Pulmonary artery endothelial cell (primary cell): ENCODE results near the gene M1AP. TPM values are rescaled to one million over a fixed set of nuclear protein-coding genes. Genes with fewer than 3 reads are reported as not detected.
A peak's percentile ranks its signal among the peaks of the same experiment; 100 is the strongest.

ENCODE experiments used
- DNase-seq: peaks from one replicate; pipeline ENCODE4 v3.0.0-alpha.2; 2011; ENCODE audit warnings: low read depth, low spot score
- total RNA-seq: library from RNA; depleted of rRNA; stranded (reverse); fragments of >200 nt; gene quantifications from 2 replicates; pipeline ENCODE4 v1.2.3, GENCODE V29; 2014

M1AP gene
- not detected in 2 replicates for total RNA-seq

DNA sequence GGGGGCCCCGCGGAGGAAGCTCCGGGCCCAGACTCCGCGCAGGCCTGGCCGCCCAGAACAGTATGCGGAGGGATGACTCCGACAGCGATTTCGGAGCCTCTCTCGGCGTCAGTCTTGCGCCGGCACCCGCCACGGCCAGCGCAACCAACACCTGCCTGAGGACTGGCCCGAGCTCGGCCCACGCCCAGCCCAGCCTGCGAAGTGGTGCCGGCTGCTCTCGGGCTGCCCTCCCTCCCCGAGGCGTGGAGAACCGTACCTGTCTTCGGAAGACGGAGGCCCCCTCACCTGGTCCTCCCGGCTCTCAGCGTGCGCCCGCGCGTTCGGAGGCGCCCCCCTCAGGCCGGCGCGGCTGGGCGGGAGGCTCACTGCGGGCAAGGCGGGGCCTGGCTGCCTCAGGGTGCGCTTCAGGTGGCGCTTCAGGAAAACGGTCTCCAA is at the start of gene M1AP:
M1AP (minus strand) TSS at position 322 of the 435 bp plus-strand sequence. CDS start 8,055 bp downstream, outside the sequence.
- DNase-seq, result no peak

DNA sequence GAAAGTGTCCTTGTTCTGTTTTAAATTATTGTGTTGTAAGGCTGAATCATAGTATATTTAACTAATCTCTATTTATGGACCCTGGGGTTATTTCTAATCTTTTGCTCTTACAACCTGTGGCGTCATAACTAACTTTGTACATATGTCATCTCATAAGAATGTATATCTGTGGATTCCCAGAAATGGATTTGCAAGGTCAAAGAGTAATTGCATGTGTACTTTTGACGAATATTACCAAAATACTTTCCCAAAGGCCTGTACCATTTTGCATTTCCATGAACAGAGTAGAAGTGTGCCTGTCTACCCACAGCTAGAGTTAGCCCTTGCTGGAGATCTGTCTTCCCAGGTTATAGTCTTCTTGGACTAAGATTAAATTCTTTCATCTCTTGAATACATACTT is 48.7 kb upstream of the M1AP start:
- no peak for DNase-seq

DNA sequence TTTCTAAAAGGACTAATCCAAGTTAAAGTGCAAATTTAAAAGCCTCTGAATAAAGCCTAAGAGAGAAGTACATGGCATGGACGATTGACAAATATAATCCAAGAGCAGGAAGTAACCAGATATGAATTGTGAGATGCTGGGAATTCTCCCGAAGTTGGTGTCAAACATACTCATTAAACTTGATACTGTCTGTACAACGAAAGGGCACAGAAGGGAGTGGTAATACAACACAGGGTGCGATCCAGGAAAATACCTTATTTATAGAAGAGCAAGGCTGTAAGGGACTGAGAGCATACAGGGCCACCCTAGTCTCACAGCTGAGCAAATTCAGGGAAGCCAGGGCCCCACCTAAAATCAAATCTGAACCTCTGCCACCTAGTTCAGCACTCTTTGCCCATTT is 47.5 kb upstream of the M1AP start:
- no peak for DNase-seq

DNA sequence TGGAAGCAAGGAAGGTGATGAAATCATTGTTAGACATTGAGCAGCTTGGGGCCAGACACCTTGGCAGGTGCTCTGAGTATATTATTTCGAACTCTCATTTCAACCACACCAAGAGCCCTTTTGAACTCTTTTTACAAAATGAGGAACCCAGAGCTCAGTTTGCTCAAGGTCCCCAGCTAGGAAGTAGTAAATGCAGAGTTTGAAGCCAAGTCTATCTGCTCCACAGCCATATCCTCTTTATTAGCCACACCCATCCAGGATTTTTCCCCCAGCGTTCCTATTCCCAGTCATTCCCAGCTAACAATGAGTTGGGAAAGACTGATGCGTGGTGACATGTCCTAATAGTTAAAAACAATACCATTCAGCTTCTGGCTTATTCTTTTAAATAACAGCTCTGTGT is 46.2 kb upstream of the M1AP start:
- no peak for DNase-seq

- DNase-seq, result no peak
Observed at GRCh38 chr2:74693668-74694067, 45.5 kb upstream of the M1AP start.

- DNase-seq, result no peak
Observed at GRCh38 chr2:74693213-74693612, 45.1 kb upstream of the M1AP start.

- no peak for DNase-seq
Observed at GRCh38 chr2:74691929-74692328, 43.8 kb upstream of the M1AP start.

DNA sequence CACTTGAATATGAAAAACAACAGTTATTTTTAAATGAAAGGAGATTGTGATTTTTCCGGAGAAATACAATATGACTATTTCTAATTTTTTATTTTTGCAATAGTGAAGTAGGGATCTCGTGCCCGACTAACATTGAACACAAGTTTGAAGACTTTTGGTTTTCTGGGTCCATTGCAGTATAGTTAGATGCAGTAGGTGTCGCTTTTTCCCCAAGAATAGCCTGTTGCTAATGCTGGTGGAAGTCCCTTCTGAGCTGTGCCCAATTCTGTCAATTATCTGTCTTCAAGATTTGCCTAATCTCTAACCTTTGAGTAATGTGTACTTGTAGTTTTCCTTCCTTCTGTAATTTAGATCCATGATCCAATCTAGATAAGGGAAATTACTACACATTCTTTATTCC is 42.4 kb upstream of the M1AP start:
- peak; percentile 19 for DNase-seq

DNA sequence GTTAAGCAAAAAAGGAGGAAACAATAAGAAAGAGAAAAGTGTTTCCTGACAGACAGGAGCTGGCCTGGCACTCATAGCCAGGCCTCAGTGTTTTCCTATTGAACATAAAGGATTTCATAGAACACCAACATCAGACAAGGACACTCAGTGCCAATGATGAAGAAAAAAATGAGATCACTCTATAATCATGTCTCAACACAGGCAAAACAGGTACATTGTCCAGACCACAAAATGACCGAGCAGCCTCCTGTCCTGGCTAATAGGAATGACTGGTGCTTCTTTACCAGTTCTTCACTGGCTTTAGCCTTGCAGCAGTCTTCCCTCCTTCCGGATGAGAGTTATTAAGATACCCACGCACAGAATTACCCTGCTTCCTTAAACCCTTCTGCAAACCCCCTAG is 41.5 kb upstream of the M1AP start:
- no peak for DNase-seq

DNA sequence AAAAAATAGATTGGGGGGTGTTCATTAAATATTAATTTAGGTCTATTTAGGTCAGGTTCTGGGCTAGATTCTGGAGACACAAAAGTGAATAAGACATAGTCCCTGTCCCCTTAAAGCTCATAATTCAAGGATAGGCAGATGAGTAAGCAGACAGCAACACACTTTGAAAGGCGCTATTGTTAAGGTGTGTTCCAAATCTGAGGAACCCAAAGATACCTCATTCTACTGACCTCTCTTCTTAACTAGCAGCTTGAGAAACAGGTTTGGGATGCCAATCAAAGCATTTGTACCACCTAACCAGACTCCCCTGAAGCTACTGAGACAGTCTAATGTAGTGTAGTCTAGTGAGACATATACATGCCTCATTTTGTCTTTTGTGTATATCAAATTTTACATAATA is 40.8 kb upstream of the M1AP start:
- no peak for DNase-seq

GRCh38 chr2:74685408-74685807 is 37.3 kb upstream of the M1AP start:
- DNase-seq, result no peak

GRCh38 chr2:74682501-74682900 is 34.4 kb upstream of the M1AP start:
- no peak for DNase-seq

DNA sequence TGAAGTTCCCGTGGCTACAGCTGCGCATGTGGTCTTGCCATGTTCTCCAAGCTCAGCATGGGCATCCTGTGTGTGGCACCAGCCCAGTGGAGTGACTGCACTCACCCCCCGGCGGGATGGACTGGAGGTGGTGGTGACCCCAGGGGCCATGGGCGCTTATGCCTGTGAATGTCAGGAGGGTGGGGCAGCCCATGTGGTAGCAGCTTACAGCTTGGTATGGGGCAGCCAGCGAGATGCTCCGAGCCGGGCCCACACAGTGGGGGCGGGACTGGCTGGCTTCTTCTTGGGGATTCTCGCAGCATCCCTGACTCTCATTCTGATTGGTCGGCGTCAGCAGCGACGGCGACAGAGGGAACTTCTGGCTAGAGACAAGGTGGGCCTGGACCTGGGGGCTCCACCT is 31.5 kb upstream of the M1AP start:
- no peak for DNase-seq

GRCh38 chr2:74676331-74676730 is 28.2 kb upstream of the M1AP start:
- no peak for DNase-seq

DNA sequence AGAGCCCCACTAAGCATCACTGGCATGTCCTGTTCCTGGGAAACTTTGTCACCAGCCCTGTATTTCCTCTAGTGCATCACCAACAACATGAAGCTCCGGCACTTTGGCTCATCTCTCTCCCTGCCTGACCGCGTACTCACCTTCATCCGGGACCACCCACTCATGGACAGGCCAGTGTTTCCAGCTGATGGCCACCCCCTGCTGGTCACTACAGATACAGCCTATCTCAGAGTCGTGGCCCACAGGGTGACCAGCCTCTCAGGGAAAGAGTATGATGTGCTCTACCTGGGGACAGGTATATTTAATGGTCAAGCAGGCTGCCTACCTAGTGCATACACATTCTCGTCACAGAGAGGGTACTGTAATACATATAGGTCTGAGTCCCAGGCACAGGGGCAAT is 27.0 kb upstream of the M1AP start:
- no peak for DNase-seq

GRCh38 chr2:74673826-74674528 is 25.8 kb upstream of the M1AP start:
- no peak for DNase-seq

GRCh38 chr2:74671479-74671878 is 23.3 kb upstream of the M1AP start:
- DNase-seq, result peak; percentile 19

DNA sequence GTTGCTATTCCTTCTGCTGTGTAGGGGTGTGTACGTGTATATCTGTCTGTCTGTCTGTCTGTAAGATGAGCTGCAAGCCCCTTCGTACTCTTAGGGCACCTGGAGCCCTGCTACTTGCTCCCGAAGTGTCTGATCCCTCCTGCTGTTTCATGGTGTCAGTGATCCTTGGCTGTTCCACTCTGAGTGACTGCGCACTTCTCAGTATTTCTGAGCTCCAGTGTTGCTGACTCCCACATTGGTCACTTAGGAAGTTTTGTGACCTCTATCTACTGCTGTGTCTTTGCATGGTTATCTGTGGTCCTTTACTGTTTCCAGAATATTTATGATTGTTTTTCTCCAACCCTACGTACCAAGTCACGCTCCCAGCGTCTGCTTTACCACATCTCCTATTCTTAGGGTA is 22.1 kb upstream of the M1AP start:
- DNase-seq, result no peak

DNA sequence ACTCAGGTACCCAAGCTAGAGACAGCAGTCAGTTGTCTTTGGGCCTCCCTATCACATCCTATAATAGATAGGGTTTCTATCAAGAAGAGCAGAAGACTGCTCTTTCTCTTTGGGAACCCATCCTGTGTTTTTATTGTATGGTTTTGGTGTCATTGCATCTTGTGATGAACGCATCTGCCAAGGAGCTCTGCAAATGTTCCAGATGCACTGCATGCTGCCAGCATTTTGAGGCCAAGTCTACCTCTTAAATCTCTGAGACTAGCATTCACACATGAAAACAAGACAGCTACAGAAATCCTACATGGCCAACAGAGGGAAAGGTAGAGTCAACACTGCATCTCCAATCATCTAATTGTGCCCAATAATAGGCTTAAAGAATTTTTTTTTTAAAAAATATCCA is 20.0 kb upstream of the M1AP start:
- no peak for DNase-seq

DNA sequence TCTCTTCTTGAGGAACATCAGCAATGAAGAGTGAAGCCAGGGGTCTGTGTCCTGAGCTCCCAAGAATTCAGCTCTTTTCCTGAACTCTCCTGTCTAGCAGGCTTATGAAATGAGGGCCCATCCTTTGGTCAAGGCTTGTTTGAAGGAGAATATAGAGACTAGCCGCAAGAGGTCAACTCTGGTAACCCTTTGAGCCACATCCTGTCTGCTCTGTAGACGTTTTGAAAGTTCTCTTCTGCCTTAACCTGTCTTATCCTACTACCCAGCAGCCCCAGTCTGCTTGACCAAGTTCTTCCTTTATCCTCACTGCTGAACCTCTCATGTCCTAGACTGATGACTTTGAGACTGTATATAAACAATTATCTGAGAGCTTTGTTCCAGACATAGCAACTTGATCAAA is 11.3 kb upstream of the M1AP start:
- DNase-seq, result no peak

DNA sequence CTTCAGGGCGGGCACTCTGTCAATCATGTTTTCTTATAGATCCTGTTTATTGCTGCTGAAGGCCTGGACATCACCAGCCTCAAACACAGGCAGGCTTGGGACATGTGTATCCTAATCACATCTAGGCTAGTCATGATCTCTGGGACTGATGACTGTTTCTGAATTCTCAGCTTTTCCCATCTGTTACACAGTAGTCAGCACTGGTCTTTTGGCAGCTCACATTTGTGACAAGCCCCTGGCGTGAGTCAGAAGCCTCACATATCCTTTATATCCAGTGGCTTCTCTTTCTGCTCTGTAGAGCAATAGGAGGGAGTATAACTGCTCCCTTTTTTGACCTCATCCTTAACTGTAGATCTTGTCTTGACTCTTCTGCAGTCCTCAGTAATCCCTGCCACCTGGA is 10.4 kb upstream of the M1AP start:
- DNase-seq, result no peak

- DNase-seq, result no peak
Observed at GRCh38 chr2:74655579-74655978, 7.4 kb upstream of the M1AP start.

GRCh38 chr2:74653985-74654882 is 6.1 kb upstream of the M1AP start, which contains the start of gene SEMA4F:
Gene SEMA4F, plus strand, starts transcription at chr2:74654247. Its CDS starts 130 bp downstream, at chr2:74654377.
- peak; percentile 69 for DNase-seq
